ENCODE results near the gene RFX1. TPM values are rescaled to one million over a fixed set of nuclear protein-coding genes. Genes with fewer than 3 reads are reported as not detected.

Gene RFX1
- polyA plus RNA-seq, 1 donor from 2014 or later = 2.2 TPM

DNA sequence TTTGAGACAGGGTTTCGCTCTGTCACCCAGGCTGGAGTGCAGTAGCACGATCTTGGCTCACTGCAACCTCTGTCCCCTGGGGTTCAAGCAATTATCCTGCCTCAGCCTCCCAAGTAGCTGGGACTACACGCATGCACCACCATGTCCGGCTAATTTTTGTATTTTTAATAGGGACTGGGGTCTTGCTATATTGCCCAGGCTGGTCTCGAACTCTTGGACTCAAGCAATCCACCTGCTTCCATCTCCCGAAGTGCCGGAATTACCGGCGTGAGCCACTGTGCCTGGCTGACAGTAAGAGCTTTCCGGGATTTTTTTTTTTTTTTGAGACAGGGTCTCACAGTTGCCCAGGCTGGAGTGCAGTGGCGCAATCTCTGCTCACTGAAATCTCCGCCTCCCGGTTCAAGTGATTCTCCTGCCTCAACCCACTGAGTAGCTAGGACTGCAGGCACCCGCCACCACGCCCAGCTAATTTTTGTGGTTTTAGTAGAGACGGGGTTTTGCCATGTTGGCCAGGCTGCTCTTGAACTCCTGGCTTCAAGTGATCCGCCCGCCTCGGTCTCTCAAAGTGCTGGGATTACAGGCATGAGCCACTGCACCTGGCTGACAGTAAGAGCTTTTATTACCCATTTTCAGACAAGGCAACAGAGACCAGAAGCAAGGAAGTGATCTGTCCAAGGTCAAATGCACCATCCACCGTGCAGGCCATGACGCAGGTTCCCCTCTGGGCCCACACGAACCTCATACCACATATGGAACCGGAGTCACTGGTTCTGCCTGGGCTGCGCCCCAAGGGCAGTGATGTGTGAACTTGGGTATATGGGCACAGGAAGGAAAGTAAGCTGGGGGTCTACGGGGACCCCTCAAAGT lies 21.0 kb downstream of the RFX1 start:
- Histone ChIP-seq H3K27ac (ENCODE audit: low read length) (no peak overlapping the region), H3F3A (ENCODE audit: insufficient read depth, low read length, poor library complexity, severe bottlenecking) (no peaks in the 10 kb centered on the region), H3K4me2 (ENCODE audit: low read length) (no peak overlapping the region), H3K9me2 (ENCODE audit: insufficient read depth, low read length) (no peaks in the 10 kb centered on the region), H3K9ac (ENCODE audit: low read length) (no peak overlapping the region), H3K36me3 (ENCODE audit: insufficient read depth, low read length) (no peaks in the 10 kb centered on the region), H3K79me2 (replicated peaks; ENCODE audit: insufficient read depth, low read length) (no peaks in the 10 kb centered on the region), H2AFZ (ENCODE audit: low read depth, low read length) (no peak overlapping the region), H4K20me1 (ENCODE audit: insufficient read depth) (no peaks in the 10 kb centered on the region), H3K4me3 (ENCODE audit: low read length) (no peak overlapping the region), H3K27me3 (ENCODE audit: insufficient read depth, low read depth, low read length) (no peaks in the 10 kb centered on the region), H3K9me3 (ENCODE audit: low read length) (no peaks in the 10 kb centered on the region)
- TF ChIP-seq MXI1 (conservative IDR thresholded peaks at IDR 0.05; ENCODE audit: poor library complexity, severe bottlenecking) = no peak
- no peak for TF ChIP-seq RAD21 (conservative IDR thresholded peaks at IDR 0.05)
- no peak for TF ChIP-seq EZH2 (IDR thresholded peaks at IDR 0.05; ENCODE audit: borderline replicate concordance, insufficient read depth, low read length, poor library complexity, severe bottlenecking)
- TF ChIP-seq POLR2AphosphoS5 (IDR thresholded peaks at IDR 0.05) = no peak
- no peak for TF ChIP-seq EP300 (conservative IDR thresholded peaks at IDR 0.05; ENCODE audit: poor library complexity, severe bottlenecking)
- TF ChIP-seq SMC3 (conservative IDR thresholded peaks at IDR 0.05; ENCODE audit: poor library complexity) = no peak
- no peak for TF ChIP-seq TAF1 (IDR thresholded peaks at IDR 0.05; ENCODE audit: low read depth)
- TF ChIP-seq, protein P1, sequence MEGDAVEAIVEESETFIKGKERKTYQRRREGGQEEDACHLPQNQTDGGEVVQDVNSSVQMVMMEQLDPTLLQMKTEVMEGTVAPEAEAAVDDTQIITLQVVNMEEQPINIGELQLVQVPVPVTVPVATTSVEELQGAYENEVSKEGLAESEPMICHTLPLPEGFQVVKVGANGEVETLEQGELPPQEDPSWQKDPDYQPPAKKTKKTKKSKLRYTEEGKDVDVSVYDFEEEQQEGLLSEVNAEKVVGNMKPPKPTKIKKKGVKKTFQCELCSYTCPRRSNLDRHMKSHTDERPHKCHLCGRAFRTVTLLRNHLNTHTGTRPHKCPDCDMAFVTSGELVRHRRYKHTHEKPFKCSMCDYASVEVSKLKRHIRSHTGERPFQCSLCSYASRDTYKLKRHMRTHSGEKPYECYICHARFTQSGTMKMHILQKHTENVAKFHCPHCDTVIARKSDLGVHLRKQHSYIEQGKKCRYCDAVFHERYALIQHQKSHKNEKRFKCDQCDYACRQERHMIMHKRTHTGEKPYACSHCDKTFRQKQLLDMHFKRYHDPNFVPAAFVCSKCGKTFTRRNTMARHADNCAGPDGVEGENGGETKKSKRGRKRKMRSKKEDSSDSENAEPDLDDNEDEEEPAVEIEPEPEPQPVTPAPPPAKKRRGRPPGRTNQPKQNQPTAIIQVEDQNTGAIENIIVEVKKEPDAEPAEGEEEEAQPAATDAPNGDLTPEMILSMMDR (IDR thresholded peaks at IDR 0.05; ENCODE audit: poor library complexity, severe bottlenecking) = no peak
- TF ChIP-seq, protein P2, sequence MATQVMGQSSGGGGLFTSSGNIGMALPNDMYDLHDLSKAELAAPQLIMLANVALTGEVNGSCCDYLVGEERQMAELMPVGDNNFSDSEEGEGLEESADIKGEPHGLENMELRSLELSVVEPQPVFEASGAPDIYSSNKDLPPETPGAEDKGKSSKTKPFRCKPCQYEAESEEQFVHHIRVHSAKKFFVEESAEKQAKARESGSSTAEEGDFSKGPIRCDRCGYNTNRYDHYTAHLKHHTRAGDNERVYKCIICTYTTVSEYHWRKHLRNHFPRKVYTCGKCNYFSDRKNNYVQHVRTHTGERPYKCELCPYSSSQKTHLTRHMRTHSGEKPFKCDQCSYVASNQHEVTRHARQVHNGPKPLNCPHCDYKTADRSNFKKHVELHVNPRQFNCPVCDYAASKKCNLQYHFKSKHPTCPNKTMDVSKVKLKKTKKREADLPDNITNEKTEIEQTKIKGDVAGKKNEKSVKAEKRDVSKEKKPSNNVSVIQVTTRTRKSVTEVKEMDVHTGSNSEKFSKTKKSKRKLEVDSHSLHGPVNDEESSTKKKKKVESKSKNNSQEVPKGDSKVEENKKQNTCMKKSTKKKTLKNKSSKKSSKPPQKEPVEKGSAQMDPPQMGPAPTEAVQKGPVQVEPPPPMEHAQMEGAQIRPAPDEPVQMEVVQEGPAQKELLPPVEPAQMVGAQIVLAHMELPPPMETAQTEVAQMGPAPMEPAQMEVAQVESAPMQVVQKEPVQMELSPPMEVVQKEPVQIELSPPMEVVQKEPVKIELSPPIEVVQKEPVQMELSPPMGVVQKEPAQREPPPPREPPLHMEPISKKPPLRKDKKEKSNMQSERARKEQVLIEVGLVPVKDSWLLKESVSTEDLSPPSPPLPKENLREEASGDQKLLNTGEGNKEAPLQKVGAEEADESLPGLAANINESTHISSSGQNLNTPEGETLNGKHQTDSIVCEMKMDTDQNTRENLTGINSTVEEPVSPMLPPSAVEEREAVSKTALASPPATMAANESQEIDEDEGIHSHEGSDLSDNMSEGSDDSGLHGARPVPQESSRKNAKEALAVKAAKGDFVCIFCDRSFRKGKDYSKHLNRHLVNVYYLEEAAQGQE (IDR thresholded peaks at IDR 0.05; ENCODE audit: borderline replicate concordance) = no peak

DNA sequence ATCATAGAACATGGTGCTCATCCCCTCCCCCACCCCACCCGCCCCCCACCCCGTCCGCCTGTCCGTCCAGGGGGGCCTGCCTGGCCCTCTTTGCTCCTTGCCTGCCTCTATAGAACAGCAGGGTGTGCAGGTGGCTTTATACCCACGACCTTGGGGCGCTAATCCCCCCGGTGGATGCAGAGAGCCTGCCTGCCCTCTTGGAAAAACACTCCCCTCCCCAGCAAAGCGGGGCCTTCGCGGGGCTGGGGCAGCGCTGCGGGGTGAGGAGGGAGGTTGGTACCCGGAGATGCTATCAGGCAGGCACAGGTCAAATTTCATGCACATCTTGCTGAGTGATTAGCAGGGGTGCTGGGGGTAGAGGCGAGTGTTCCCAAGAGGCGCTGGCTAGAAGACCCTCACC lies 21.9 kb downstream of the RFX1 start:
- H3K9me3 ChIP-seq (ENCODE audit: low read length) = no peaks in the 10 kb centered on the region
- H3K36me3 ChIP-seq (ENCODE audit: insufficient read depth, low read length) = no peaks in the 10 kb centered on the region
- H3F3A ChIP-seq (ENCODE audit: insufficient read depth, low read length, poor library complexity, severe bottlenecking) = no peaks in the 10 kb centered on the region
- no peak overlapping the region for H3K27ac ChIP-seq (ENCODE audit: low read length)
- TF ChIP-seq POLR2AphosphoS5 (IDR thresholded peaks at IDR 0.05) (no peak), SMC3 (conservative IDR thresholded peaks at IDR 0.05; ENCODE audit: poor library complexity) (no peak), EP300 (conservative IDR thresholded peaks at IDR 0.05; ENCODE audit: poor library complexity, severe bottlenecking) (no peak), EZH2 (IDR thresholded peaks at IDR 0.05; ENCODE audit: borderline replicate concordance, insufficient read depth, low read length, poor library complexity, severe bottlenecking) (no peak), MXI1 (conservative IDR thresholded peaks at IDR 0.05; ENCODE audit: poor library complexity, severe bottlenecking) (no peak), TAF1 (IDR thresholded peaks at IDR 0.05; ENCODE audit: low read depth) (no peak), RAD21 (conservative IDR thresholded peaks at IDR 0.05) (no peak)
- TF ChIP-seq, protein P1 (IDR thresholded peaks at IDR 0.05; ENCODE audit: poor library complexity, severe bottlenecking) = no peak
- TF ChIP-seq, protein P2 (IDR thresholded peaks at IDR 0.05; ENCODE audit: borderline replicate concordance) = no peak
- no peak overlapping the region for H2AFZ ChIP-seq (ENCODE audit: low read depth, low read length)
- no peaks in the 10 kb centered on the region for H3K79me2 ChIP-seq (replicated peaks; ENCODE audit: insufficient read depth, low read length)
- H3K4me2 ChIP-seq (ENCODE audit: low read length) = no peak overlapping the region
- H3K9me2 ChIP-seq (ENCODE audit: insufficient read depth, low read length) = no peaks in the 10 kb centered on the region
- no peaks in the 10 kb centered on the region for H3K27me3 ChIP-seq (ENCODE audit: insufficient read depth, low read depth, low read length)
- no peak overlapping the region for H3K4me3 ChIP-seq (ENCODE audit: low read length)
- no peak overlapping the region for H3K9ac ChIP-seq (ENCODE audit: low read length)
- no peaks in the 10 kb centered on the region for H4K20me1 ChIP-seq (ENCODE audit: insufficient read depth)

Data from neural cell (in vitro differentiated cells).